ENCODE data around the gene KRTAP10-11. TPM values are rescaled to one million over a fixed set of nuclear protein-coding genes. Genes with fewer than 3 reads are reported as not detected.

The KRTAP10-11 gene

GRCh38 chr21:44694776-44695175 lies 48.6 kb downstream of the KRTAP10-11 start:
- Histone ChIP-seq H3K36me3 (ENCODE audit: insufficient read depth, low read length) (no peaks in the 10 kb centered on the region), H3K9ac (ENCODE audit: low read depth, low read length) (no peak overlapping the region), H3K4me2 (ENCODE audit: low read length) (no peak overlapping the region), H3K4me3 (ENCODE audit: low read length) (no peak overlapping the region), H3K9me3 (replicated peaks; ENCODE audit: low read length) (peaks cover 4% of the 10 kb centered on the region), H3K27me3 (ENCODE audit: control insufficient read depth, insufficient read depth, low read length) (peaks cover 51% of the 10 kb centered on the region), H3K4me1 (ENCODE audit: control insufficient read depth, insufficient read depth, low read length) (no peaks in the 10 kb centered on the region)

- H3K9ac ChIP-seq (ENCODE audit: low read depth, low read length), result no peak overlapping the region
- H3K4me2 ChIP-seq (ENCODE audit: low read length), result no peak overlapping the region
- H3K27me3 ChIP-seq (ENCODE audit: control insufficient read depth, insufficient read depth, low read length), result peaks cover 51% of the 10 kb centered on the region
- no peaks in the 10 kb centered on the region for H3K36me3 ChIP-seq (ENCODE audit: insufficient read depth, low read length)
- peaks cover 4% of the 10 kb centered on the region for H3K9me3 ChIP-seq (replicated peaks; ENCODE audit: low read length)
- no peaks in the 10 kb centered on the region for H3K4me1 ChIP-seq (ENCODE audit: control insufficient read depth, insufficient read depth, low read length)
- no peak overlapping the region for H3K4me3 ChIP-seq (ENCODE audit: low read length)
Measured at GRCh38 chr21:44695184-44695583, 49.0 kb downstream of the KRTAP10-11 start.

- Histone ChIP-seq H3K9me3 (replicated peaks; ENCODE audit: low read length) (peaks cover 4% of the 10 kb centered on the region), H3K36me3 (ENCODE audit: insufficient read depth, low read length) (no peaks in the 10 kb centered on the region), H3K4me2 (ENCODE audit: low read length) (no peak overlapping the region), H3K27me3 (ENCODE audit: control insufficient read depth, insufficient read depth, low read length) (peaks cover 52% of the 10 kb centered on the region), H3K4me3 (ENCODE audit: low read length) (no peak overlapping the region), H3K4me1 (ENCODE audit: control insufficient read depth, insufficient read depth, low read length) (no peaks in the 10 kb centered on the region), H3K9ac (ENCODE audit: low read depth, low read length) (no peak overlapping the region)
Measured at GRCh38 chr21:44695641-44696040, 49.4 kb downstream of the KRTAP10-11 start.

- no peak overlapping the region for H3K9ac ChIP-seq (ENCODE audit: low read depth, low read length)
- H3K4me1 ChIP-seq (ENCODE audit: control insufficient read depth, insufficient read depth, low read length), result no peaks in the 10 kb centered on the region
- peaks cover 56% of the 10 kb centered on the region for H3K27me3 ChIP-seq (ENCODE audit: control insufficient read depth, insufficient read depth, low read length)
Measured at GRCh38 chr21:44696572-44696971, 50.4 kb downstream of the KRTAP10-11 start.

More at GRCh38 chr21:44696572-44696971, 50.4 kb downstream of the KRTAP10-11 start:
- Histone ChIP-seq H3K4me2 (ENCODE audit: low read length) (no peak overlapping the region), H3K9me3 (replicated peaks; ENCODE audit: low read length) (peaks cover 4% of the 10 kb centered on the region), H3K4me3 (ENCODE audit: low read length) (no peak overlapping the region), H3K36me3 (ENCODE audit: insufficient read depth, low read length) (no peaks in the 10 kb centered on the region)

Small RNAs within 50 kb of the gene (small RNA-seq; reads per million reads assigned to genes)
- not detected for gene KRTAP12-6P

All from skeletal muscle satellite cell (primary cell).